Stimulated activated CD8-positive, alpha-beta memory T cell treated with anti-CD3 and anti-CD28 coated beads, Interleukin-4, amount 100 ng/mL, for 4 hours (primary cell): ENCODE data around the gene PTPRJ.

Experiments
- DNase-seq, 2 donors: peaks; one replicate each; pipeline ENCODE4 v3.0.0-alpha.2; 2020; ENCODE audit warnings: low read depth in 2 of 2, low spot score in 1 of 2

Gene PTPRJ

GRCh38 chr11:48037709-48038468 is 57.5 kb downstream of the PTPRJ start:
- no peak for DNase-seq

GRCh38 chr11:48040830-48041444 is 60.6 kb downstream of the PTPRJ start:
- no peak for DNase-seq

GRCh38 chr11:48041877-48042695 is 61.7 kb downstream of the PTPRJ start:
- no peak for DNase-seq

GRCh38 chr11:48043111-48043990 is 63.0 kb downstream of the PTPRJ start:
- no peak for DNase-seq

- no peak for DNase-seq
Observed at GRCh38 chr11:48043991-48044512, 63.7 kb downstream of the PTPRJ start.

- no peak for DNase-seq
Observed at GRCh38 chr11:48044577-48044976, 64.2 kb downstream of the PTPRJ start.

- no peak for DNase-seq
Observed at GRCh38 chr11:48045536-48045935, 65.2 kb downstream of the PTPRJ start.

- no peak for DNase-seq
Observed at GRCh38 chr11:48047616-48048015, 67.3 kb downstream of the PTPRJ start.

GRCh38 chr11:48049036-48049435 is 68.7 kb downstream of the PTPRJ start:
- DNase-seq: no peak

GRCh38 chr11:48050304-48050703 is 69.9 kb downstream of the PTPRJ start:
- DNase-seq: no peak

- no peak for DNase-seq
Observed at GRCh38 chr11:48051217-48051830, 71.0 kb downstream of the PTPRJ start.

GRCh38 chr11:48052183-48053044 is 72.1 kb downstream of the PTPRJ start:
- DNase-seq: no peak

- DNase-seq: no peak
Observed at GRCh38 chr11:48054994-48055291, 74.6 kb downstream of the PTPRJ start.

- DNase-seq: peak in 1 of 2 donors; percentile 12
Observed at GRCh38 chr11:48055292-48056132, 75.2 kb downstream of the PTPRJ start.

- DNase-seq: no peak
Observed at GRCh38 chr11:48056325-48057183, 76.2 kb downstream of the PTPRJ start.

- DNase-seq: no peak
Observed at GRCh38 chr11:48058064-48058463, 77.7 kb downstream of the PTPRJ start.

- no peak for DNase-seq
Observed at GRCh38 chr11:48058788-48059187, 78.4 kb downstream of the PTPRJ start.

GRCh38 chr11:48062649-48063048 is 82.3 kb downstream of the PTPRJ start:
- DNase-seq: no peak
